Stimulated activated CD8-positive, alpha-beta memory T cell treated with anti-CD3 and anti-CD28 coated beads, Interleukin-4, amount 100 ng/mL, for 24 hours (primary cell): Measurements from ENCODE around the gene COA5.

Experiments
- DNase-seq: peaks from one replicate; pipeline ENCODE4 v3.0.0-alpha.2; 2020; ENCODE audit warnings: low read depth

Gene COA5

GRCh38 chr2:98608116-98608961 lies at the start of gene COA5, which contains the start of gene UNC50:
COA5 (minus strand) TSS chr2:98608512; CDS start chr2:98608405, 107 bp downstream.
UNC50 (plus strand) TSS chr2:98608589; CDS start chr2:98609760, 1,171 bp downstream.
- peak; percentile 85 for DNase-seq

GRCh38 chr2:98656800-98657199 lies 48.5 kb upstream of the COA5 start:
- DNase-seq, result no peak

GRCh38 chr2:98654699-98655495 lies 46.6 kb upstream of the COA5 start:
- no peak for DNase-seq

- no peak for DNase-seq
These were observed 42.7 kb upstream of the COA5 start for GRCh38 chr2:98650998-98651397.

- no peak for DNase-seq
These were observed 41.7 kb upstream of the COA5 start for GRCh38 chr2:98649992-98650375.

- peak; percentile 71 for DNase-seq
These were observed 41.1 kb upstream of the COA5 start for GRCh38 chr2:98649135-98649991.

- DNase-seq, result no peak
These were observed 40.1 kb upstream of the COA5 start for GRCh38 chr2:98648451-98648850.

GRCh38 chr2:98647636-98648035 lies 39.3 kb upstream of the COA5 start:
- DNase-seq, result no peak

- no peak for DNase-seq
These were observed 35.3 kb upstream of the COA5 start for GRCh38 chr2:98643496-98644100.

- DNase-seq, result peak; percentile 27
These were observed 29.3 kb upstream of the COA5 start for GRCh38 chr2:98637401-98638147.

- peak; percentile 27 for DNase-seq
These were observed 26.2 kb upstream of the COA5 start for GRCh38 chr2:98634406-98635092.

GRCh38 chr2:98632351-98632750 lies 24.0 kb upstream of the COA5 start:
- no peak for DNase-seq

- DNase-seq, result no peak
These were observed 15.3 kb upstream of the COA5 start for GRCh38 chr2:98623657-98624056.

GRCh38 chr2:98617149-98617548 lies 8.8 kb upstream of the COA5 start:
- no peak for DNase-seq

GRCh38 chr2:98615481-98615880 lies 7.2 kb upstream of the COA5 start:
- no peak for DNase-seq

- DNase-seq, result no peak
These were observed 5.9 kb upstream of the COA5 start for GRCh38 chr2:98614024-98614739.

GRCh38 chr2:98608962-98609604 lies 771 bp upstream of the COA5 start:
- DNase-seq, result no peak

- no peak for DNase-seq
These were observed 584 bp downstream of the COA5 start for GRCh38 chr2:98607741-98608115.

GRCh38 chr2:98607104-98607503 lies 1.2 kb downstream of the COA5 start:
- no peak for DNase-seq
